ENCODE data around the gene SIRT2.
"Not testable (repeated sequence)": the region's sequence is repeated elsewhere in the genome, so short reads cannot be mapped to it uniquely, and the experiment has no call there.

Gene SIRT2

GRCh38 chr19:38892841-38893240 lies 6.6 kb downstream of the SIRT2 start:
- no peak for DNase-seq

DNA sequence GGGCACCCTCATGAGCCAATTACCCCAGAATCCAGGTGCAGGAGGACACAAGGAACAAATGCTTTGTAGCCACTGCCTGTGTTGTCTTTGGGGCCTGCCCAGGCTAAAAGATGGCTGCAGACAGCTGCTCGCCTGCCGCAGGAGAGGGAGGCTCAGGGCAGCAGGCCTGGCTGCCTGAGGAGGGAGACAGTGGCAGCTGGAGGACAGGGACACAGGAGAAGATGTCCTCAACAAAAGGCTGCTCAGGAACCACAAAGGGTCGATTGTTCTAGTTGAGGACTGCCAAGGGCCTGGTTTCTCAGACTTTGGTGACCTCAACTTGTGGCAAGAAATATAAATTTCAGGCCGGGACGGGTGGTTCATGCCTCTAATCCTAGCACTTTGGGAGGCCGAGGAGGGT lies 7.6 kb downstream of the SIRT2 start:
- DNase-seq: no peak

GRCh38 chr19:38890686-38891085 lies 8.7 kb downstream of the SIRT2 start:
- DNase-seq: no peak

GRCh38 chr19:38889803-38890202 lies 9.6 kb downstream of the SIRT2 start:
- DNase-seq: no peak

DNA sequence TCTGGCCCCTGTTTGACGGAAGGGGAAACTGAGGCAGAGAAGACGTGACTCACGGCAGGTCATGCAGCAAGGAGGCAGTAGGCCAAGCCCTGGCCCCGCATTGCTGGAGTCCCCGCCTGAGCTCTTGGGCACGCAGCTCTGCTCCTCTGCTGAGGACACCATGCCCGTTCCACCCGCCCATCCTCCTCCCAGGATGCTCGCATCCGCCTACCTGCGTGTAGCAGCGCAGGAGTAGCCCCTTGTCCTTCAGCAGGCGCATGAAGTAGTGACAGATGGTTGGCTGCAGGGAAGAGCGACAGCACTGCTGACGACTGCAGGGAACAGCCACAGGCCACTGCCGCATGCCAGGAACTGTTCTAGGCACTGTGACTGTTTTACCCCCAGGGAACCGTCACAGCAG lies 10.5 kb downstream of the SIRT2 start:
- DNase-seq: no peak

- DNase-seq: not testable (repeated sequence)
Observed at GRCh38 chr19:38884691-38885090, 14.7 kb downstream of the SIRT2 start.

GRCh38 chr19:38883286-38883685 lies 16.1 kb downstream of the SIRT2 start:
- DNase-seq: no peak

DNA sequence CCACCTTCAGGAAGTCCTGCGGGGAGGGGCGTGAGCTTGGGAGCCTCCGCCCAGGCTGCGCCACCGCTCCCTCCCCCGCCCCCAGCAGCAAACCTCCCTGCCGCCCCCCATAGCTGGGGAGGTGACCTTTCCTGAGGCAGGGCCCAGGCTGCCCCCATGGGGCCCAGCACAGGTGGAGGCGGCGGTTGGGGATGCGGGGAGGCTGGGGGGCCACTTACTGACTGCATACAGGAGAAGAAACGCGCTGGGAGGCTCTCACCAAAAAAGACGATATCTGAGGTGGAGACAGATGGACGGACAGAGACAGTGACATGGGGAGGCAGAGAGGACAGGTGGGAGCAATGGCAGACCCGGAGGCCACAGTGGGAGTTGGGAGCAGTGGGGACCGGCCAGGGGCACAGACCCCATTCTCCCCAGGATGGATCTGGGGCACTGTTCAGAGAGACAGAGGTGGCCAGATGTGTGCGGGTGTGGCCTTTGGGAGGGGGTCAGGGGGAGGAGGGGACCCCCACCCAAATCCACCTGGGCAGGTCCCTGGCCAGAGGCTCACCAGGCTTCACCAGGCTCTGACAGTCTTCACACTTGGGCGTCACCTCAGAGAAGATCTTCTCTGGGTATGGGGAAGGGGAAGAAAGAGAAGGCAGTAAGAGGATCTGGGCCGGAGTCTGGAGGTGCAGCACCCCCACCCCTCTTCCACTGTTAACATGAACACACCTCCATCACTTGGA lies 18.4 kb downstream of the SIRT2 start:
- DNase-seq: no peak

GRCh38 chr19:38880076-38880881 lies 19.1 kb downstream of the SIRT2 start:
- no peak for DNase-seq

DNA sequence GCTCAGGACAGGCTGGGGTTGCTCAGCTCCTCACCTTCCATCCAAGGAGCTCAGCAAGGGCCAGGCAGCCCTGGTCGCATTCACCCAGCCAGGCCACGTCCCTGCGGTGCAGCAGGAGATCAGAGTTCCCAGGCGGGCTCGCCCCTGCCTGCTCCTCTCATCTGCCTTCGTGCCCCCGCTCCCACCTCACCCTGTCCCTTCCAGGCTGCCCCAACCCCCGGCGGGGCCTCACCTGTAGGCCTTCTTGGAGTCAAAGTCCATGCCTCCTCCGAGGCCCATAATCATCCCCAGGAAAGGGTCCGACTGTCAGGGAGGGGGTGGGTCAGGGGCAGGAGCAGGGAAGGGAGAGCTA lies 20.0 kb downstream of the SIRT2 start:
- no peak for DNase-seq

DNA sequence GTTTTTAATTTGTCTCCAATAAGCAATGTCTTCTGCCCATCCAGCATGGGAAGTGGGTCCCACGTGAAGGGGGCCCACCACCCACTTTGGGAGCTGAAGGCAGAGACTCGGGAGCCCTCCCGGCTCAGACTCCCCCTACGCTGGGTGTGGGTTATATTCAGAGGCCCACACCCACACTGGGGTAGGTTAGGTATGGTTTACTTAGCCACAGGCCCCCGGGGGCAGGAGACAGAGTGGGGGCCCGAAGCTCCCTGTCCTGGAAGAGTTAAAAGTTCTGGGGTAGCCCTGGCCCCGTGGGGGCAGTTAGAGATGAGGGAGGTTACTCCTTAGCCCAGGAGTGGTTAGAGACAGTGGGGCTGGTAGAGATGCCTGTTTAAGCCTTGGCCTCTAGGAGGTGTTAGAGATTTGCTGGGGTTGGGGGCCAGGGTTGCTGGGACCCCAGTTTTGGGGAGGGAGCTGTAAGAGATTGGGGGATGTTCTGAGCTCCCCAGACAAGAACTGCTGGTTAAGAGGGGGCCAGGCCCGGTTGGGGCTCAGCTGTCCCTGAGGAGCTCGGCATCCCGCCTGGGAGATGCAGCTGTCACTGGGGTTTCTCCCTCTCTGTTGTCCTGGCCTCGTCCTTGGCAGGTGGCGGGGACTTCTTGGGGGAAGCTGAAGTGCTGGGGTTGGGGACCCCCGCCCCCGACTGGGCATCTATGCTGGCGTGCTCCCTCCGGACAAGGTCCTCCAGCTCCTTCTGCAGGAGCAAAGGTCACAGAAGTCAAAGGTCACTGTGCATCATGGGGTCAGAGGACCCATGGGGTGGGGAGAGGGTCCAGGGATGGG lies 20.6 kb downstream of the SIRT2 start:
- DNase-seq: no peak

DNA sequence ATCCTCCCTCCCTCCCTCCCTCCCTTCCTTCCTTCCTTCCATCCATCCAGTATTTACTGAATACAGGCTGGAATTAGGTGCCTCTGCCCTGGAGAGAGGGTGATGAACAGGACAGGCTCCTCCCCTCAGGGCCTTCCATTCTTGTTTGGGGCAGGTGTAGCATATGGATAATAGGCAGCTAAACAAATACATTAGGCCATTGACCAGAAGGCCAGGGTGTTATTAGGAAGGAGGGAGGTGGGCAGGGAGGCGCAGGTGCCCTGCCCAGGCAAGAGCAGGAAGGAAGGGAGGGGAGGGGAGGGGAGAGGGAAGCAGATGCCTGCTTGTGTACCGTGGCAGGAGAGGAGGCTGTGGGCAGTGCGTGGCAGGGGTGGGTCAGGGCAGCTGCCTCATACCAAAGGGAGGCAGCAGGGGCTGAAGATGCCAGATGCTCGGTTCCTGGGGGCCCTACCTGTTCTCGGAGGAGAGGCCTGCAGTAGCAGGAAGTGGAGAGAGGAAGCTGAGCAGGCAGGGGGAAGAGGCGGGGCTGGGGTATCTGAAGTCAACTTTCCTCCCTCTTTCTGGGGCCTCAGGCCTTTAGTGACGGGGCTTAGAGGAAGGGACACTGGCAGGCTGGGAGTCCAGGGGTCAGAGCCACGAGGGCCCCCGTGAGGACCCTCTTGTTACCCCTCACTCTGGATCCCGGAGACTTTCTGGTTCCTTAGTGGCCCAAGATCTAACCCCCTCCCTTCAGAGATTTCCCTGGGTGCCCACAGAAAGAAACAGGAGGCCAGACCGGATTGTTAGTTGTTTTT lies 21.4 kb downstream of the SIRT2 start, which contains the start of gene RINL:
TSS of gene RINL (minus strand) at position 495 of the 794 bp plus-strand sequence. CDS start 1,533 bp downstream, outside the sequence.
- DNase-seq: no peak

DNA sequence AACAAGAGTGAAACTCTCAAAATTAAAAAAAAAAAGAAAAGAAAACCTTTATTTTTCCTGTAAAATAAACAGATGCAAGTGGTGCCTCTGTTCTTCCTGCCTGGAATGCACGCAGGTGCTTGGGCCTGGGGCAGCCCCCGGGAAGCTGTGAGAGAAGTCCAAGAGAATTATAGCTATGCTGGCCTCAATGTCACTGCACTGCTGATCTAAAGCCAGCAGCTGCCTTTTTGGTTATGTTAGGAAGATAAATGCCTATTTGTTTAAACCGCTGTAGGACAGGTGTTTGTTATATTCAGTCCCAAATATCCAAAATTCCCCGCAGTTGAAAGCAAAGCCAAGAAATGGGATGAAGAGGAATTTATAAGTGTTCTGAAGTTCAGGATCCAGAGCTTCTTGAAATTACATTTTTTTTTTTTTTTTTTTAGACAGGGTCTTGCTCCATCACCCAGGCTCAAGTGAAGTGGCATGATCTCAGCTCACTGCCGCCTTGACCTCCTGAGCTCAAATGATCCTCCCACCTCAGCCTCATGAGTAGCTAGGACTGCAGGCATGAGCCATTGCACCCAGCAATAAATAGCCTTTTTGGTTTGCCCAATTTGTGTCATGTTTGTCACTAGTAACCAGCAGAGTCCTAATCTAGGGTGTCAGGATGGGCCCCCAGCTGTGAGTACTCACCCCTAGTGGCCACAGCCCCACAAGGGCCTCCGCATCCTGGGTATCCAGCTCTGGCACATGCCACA lies 23.6 kb downstream of the SIRT2 start:
- no peak for DNase-seq

- DNase-seq: not testable (repeated sequence)
Observed at GRCh38 chr19:38873400-38873799, 26.0 kb downstream of the SIRT2 start.

- no peak for DNase-seq
Observed at GRCh38 chr19:38870612-38871011, 28.8 kb downstream of the SIRT2 start.

DNA sequence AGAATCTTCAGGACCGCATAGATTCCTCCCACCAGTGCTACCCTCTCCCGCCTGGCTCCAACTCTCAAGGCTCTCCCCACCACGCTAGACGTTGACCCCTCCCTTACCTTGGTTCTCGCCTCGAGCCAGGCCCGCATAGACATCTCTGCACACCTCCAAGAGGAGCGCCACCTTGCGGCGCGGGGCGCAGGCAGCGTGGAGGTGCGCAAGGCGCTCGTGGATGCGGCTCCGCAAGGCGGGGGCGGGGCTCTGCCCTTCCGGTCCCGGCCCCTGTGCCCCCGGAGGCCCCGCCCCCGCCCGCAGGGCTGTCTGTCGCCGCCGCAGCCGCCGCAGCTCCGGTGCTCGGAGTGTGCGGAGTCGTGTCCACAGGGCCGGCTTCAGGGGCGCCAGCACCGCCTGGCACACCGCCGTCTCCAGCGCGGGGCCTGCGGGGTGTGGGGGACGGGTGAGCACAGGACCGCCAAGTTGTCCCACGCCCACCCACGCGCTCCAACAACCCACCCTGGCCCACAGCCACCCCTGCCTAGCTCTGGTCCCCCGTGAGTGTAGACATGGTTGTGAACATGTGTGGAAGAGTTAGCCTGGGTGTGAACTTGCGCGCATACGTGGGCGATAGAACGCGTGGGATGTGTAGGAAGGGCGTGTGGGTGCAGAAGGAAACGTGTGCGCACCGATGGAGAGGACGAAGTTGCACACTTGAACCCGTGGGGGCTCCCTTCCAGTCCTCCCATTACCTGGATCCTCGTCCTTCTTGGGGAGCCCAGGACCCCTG lies 29.4 kb downstream of the SIRT2 start:
- peak; percentile 28 to 82 for DNase-seq

DNA sequence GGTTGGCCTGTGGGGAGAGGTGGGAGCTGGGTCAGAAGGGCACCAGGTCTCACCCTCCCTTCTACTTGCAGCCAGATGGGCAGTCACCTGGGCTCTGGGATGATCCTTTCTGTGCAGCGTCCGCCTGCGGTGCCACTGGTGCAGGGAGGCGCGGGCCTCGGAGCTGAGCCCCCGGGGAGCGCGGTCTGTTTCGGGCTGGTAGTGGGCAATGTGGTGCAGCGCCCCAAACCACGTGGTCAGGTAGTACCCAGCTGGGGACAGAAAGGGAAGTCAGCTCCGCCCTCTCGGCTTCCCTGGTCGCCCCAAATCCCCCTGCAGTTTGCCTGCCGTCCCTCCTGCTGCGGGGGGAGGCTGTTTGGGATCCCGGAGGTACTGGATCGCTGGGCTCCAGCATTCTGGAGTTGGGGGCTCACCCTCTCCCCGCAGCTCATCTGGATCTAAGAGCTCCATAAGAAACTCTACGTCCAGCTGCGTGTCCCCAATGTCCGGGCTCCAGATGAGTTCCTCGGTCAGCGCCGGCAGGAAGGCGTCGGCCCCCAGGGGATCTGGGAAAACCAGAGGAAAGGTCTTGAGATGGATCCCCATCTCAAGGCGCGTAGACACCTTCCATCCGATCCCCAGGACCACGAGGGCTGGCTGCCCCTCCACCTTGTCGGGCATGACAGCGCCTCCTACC lies 30.1 kb downstream of the SIRT2 start:
- DNase-seq: no peak

GRCh38 chr19:38868551-38868950 lies 30.9 kb downstream of the SIRT2 start:
- DNase-seq: no peak

- no peak for DNase-seq
Observed at GRCh38 chr19:38867171-38867780, 32.1 kb downstream of the SIRT2 start.

All from NCI-H446 (cell line).